Endothelial cell of hepatic sinusoid (primary cell): ENCODE results near the gene SDF2.

Source experiments
- in situ Hi-C: cut with HindIII; loops from 2 replicates; pipeline ENCODE4 v1.10.0; 2017; ENCODE audit warnings: low sequenced_read_pairs

The SDF2 gene

DNA sequence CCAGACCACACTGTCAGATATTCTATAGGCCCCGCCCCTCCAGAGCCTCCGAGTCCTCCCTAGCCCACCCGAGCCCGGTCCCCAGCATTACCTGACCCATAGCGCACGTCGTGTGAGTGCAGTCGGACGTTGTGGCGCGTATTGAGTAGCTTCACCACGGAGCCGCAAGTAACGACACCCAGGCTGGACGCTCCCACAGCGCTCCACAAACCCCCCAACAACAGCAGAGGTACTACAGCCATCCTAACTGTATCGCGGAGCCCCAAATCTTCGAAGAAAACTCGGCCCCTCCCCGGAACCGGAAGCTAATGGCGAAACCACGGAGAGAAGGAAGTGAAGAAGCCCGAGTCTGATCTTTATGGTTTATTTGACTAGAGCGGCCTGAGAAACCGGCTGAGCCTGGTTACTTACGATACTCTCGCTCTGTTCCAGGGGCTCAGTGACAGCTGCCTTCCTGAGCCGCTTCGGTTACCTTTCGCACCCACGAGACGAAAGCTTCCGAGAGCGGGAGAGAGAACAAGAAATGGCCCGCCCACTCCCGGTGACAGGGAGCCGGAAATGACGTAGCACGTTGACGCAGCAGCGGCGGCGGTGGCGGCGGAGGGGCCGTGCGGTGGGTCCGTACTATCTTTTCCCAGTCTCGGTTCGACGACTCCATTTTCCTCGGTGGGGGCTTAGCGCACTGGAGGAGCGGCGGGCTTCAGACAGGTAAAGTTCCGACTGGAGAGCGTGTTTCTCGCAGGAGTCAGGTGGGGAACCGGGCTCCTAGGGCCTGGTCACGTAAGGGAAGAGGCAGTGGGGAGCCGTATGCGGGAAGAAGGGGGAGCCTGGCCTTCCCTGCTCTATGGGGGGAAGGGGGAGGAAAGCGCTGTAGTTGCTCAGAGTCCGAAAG lies at the start of gene SDF2, which contains the start of gene SUPT6H:
TSS of gene SDF2 (minus strand) at position 272 of the 892 bp plus-strand sequence. CDS start at position 242, 30 bp downstream.
TSS of gene SUPT6H (plus strand) at position 571 of the 892 bp plus-strand sequence. CDS start 11,197 bp downstream, outside the sequence.
- in situ Hi-C loops, result loop anchor here (10.0 kb wide), 1 partner anchor 63 kb away; the partner anchor contains the start of genes NEK8 and TLCD1

DNA sequence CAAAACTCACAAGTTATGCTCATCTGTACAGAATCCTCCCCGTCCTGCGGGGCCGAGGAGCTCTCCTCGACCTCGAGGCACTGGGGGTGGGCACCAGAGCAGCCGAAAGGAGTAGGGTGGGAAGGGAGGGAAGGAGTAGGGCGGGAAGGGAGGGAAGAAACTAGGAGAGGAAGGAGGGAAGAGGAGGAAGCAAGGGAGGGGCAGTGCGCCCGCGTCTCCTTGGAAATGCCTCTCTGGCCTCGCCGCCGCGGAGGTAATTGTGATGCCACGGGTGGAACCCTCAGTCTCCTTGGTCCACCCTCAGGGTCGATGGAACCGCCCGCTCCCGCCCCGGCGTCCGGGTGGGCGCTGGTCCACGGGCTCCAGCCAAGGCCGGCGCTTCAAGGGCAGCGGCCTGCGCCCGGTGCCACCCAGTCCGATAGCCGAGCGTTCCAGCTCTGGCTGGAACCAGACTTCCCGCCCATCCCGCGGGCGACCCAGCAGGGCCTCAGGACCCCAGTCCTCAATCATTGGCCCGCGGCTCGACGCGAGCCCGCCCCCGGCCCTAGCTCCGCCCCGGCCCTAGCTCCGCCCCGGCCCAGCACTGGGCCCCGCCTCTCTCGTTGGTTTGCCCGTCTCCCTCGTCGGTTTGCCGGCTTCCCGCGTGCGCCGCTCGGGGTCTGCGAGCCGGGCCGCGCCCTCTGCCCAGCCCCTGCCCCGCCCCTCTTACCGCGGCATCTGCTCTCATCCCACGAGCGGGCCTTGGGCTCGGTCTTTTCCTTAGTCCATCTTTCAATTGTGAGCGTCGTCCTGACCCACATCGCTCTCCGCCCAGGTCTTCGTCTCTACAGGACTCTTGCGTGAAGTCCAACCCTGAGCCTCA lies 49.4 kb upstream of the SDF2 start:
- in situ Hi-C loops, result no loop called here

DNA sequence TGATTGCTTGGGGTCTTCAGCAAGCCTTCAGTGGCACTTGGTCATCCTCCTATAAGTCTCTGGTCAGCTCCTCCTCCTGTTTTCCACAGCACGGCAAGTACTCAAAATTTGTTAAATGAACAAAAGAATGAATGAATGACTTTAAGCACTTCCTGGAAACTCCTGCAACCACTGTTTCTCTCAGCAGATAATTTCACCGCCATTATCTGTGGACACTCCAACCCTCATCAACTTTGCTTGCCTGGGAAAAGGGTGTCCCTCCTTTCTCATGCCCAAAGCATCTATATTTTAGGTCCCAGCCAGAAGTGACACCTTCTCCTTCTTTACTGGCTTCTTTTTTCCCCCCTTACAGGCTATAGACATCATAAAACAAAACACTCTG lies 45.6 kb upstream of the SDF2 start:
- in situ Hi-C loops, result no loop called here

GRCh38 chr17:28706471-28707338 lies 45.0 kb upstream of the SDF2 start:
- in situ Hi-C loops, result no loop called here

DNA sequence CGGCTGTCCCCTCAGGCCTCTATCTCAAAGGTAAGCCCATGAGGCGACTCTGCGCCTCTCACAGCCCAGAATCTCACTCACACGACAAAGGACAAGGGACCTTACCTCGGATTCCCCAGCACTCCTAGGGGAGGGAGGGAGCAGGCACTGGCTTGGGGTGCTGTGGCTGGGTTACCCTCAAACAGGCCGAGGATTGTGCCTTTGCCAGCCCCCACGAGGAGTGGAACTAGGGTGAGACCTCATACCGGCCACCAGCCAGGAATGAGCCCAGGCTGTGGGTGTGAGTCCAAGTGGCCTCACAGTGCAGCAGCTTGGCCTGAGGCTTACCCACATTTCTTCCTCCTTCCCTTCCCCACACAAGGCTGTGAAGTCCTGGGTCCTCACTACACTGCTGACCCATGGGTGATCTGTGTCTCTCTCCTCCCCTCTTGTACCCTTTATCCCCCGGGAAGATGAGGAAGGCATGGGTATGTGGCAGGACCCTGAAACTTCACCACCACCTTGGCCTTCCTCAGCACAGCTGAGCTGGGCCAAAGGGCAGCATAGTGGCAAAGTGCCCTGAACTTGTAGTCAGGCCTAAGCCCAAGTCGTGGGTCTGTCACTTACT lies 44.1 kb upstream of the SDF2 start:
- in situ Hi-C loops, result no loop called here

DNA sequence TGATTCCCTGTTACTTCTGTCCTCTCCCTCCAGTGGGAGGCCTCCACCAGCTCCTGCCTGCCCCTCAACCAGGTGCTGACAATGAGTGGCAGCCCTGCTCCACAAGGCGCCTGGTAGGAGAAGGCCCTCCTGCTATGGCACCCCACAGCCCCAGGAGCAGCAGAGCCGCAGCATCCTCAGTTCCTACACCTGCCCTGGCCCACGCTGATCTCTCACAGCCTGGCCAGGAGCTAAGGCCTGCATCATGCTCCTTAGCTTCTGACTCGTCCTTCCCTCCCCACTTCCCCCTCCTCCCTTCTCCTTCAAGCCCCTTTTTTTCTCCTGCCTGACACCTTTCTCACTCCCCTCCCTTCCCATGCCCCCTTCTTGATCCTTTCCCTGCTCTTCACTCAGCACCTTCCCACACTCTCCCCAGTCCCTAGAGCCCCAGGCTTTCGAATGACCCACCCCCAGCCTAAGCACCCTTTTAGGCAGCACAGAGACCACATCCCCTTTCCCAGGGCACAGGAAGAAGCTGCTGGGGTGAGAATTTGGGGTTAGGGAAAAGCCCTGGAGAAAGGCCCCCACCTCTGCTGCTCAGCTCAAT lies 43.5 kb upstream of the SDF2 start:
- in situ Hi-C loops, result no loop called here

- in situ Hi-C loops, result no loop called here
Observed at GRCh38 chr17:28704219-28704858, 42.6 kb upstream of the SDF2 start.

DNA sequence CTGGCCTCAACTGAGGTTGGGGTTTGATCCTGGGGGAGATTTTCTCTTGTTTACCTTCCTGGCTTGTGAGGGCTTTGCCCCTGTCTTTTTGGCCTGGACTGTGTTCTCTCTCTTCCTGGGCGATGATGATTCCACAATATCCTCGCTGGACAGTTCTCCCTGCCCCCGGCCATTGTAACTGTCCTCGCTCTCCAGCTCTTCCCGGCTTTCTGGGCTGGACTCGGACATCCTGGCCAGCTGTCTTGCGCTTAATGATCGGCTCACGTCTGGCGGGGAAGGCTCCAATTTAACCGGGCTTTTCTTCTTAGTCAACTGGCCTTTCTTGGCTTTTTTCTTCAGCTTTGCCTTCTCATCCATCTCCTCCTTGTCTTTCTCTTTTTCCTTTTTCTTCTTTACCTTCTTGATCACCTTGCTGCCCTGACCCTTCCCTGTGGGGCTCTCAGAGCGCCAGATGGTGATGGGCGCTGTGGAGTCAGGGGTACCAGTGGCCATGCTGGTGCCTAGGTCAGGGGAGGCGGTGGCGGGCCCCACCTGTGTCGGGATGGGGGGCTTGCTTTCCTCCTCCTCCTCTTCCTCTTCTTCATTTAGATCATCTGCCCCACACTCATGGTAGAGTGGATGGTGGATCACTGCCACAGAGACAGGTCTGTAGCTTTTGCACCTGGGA lies 42.0 kb upstream of the SDF2 start:
- in situ Hi-C loops, result no loop called here

DNA sequence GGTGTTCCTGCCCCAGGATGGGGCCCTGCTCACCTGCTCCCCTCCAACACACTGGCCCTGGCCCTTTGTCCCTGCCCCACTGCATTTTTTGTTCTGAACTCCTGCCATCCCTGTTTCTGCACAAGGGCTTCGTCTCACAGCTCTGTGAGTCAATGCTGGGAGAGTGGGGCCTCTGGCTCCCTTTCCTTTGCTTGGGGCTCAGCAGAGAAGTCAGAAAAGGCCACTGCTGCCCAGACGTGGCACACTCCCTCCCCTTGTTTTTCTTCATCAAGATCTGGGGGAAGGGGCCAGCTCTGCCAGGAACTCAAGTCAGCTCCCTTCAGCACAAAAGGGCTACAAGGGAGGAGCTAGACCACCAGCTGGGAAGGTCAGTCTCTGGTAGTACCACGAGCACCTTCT lies 41.0 kb upstream of the SDF2 start:
- in situ Hi-C loops, result no loop called here

DNA sequence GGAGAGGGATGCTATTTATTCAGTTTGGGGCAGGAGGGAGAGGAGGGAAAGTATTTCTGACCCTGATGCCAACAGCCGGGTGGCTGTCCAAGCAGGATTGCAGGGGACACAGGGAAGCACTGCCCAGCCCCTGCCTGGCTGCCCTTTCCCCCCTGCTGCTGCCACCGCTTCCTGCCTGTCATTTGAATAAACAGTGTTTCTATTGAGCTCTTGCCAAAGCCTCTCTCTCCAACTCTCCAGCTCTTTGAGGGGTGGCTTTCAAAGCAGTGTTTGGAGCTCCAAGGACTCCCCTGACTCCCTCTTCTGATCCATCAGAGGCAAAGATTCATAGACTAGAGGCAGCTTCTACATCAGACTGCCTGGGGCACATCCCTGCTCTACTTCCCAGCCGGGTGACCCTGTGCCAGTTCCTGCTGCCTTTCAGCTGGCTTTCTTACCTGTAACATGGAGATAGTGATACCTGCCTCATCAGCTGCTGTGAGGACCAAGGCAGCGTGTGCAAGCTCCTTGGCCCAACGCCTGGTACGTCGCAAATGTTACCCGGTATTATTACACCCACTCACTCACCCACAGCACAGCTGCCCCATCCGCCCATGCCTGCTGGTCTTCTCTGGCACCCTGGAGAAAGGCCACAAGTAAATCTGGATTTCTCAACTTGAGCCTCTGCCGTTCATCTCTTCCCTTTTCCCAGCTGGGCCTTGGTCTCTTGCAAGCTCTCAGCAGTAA lies 40.5 kb upstream of the SDF2 start:
- in situ Hi-C loops, result no loop called here

GRCh38 chr17:28700830-28701492 lies 39.3 kb upstream of the SDF2 start:
- in situ Hi-C loops, result no loop called here

- in situ Hi-C loops, result no loop called here
Observed at GRCh38 chr17:28700278-28700677, 38.6 kb upstream of the SDF2 start.

DNA sequence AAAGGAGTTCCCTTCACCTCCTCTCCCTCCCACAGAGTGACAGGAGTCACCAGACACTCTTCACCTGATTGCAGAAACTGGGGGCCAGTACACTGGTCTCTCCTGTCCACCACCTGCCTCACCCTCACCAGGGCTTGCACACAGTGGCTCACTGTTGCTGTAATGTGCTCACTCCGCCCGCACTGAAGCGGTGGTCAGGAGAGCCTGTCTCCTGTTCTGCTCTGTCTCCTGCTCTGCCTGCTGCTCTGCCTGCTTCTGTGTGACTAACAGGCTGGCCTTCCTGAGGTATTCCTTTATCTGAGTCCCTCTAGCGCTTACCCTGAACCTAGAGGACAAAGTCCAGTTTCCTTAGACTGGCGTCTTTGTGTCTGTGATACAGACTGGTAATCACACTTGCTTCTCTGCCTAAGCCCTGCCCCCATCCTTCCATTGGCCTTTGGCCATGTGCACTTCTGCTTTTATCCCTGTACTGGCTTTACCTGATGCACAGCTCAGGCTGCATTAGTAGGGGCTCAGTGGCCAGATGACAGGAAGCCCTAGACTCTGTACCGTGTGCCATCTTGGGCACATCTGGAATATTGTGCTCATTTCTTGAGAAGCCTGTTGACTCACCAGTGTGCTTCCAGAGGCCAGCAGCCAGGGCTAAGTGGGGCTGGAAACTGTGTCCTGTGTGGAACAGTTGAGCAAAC lies 36.7 kb upstream of the SDF2 start:
- in situ Hi-C loops, result no loop called here

DNA sequence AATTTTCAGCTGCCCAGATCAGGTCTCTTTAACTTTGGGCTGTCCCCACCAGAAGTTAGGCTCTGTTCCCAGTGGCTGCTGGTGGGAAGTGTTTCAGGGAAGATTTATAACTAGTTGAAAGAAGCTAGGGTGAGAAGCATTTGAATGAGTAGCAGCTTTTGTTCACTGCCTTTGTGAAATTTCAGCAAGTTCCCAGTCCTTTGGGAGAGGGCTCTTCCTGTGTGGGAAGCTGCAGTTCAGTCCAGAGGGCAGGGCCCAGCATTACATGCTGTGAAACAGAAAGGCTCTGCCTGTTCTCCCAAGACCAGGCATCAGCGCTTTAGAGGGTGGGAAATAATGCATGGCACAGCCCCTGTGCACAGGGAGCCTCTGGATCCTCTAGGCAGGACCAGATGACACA lies 32.2 kb upstream of the SDF2 start:
- in situ Hi-C loops, result no loop called here

DNA sequence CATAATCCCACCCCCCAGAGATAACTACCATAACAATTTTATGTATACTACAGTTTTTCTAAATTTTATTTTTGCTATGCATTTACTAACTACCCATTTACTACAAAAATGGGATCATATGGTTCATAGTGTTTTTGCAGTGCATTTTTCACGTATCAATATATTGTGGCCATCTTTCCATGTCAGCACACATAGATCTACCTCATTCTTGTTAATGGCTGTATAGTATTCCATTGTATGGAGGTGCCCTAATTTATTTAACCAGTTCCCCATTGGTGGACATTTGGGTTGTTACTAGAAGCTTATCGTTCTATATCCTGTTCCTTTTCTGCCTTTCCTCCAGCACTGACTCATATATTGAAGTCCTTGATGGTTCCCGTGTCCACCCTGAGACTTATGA lies 27.3 kb upstream of the SDF2 start:
- in situ Hi-C loops, result no loop called here

DNA sequence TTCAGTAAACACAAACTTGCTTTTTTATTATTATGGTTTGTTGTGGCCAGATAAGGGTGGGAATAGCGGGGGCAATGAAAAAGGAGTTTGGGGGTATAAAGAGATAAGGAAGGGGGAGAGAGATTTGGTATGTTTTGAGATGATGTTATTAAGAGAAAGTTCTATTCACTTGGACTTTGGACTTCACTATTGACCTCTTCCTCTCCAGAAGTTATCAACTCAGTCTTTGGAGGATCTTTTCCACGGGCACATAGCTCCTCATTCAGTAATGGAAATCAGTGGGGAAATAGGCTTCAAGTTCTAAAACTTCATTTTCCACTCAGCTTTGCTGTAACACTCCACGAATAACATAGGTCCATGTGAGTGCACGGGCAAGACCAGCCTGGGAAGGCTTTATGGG lies 26.8 kb upstream of the SDF2 start:
- in situ Hi-C loops, result no loop called here

DNA sequence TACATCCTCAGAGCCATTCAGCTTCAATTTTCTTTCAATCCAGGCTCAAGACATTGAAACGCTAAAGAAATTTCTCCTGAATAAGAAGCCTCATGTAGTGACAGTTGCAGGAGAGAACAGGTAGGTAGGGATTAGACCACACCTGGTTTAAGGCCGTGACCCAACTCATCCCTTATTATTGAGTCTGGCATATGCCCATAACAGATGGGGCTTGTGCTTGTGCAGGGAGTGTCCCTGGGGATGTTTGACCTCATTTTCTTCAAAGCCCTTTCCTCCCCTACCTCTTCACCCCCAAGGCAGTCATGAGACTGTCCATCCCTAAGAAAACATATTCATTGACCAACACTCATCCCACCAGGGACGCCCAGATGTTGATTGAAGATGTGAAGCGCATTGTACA lies 24.6 kb upstream of the SDF2 start:
- in situ Hi-C loops, result no loop called here
